ENCODE data around the gene FOXQ1.
A peak's percentile ranks its signal among the peaks of the same experiment; 100 is the strongest.

The FOXQ1 gene

DNA sequence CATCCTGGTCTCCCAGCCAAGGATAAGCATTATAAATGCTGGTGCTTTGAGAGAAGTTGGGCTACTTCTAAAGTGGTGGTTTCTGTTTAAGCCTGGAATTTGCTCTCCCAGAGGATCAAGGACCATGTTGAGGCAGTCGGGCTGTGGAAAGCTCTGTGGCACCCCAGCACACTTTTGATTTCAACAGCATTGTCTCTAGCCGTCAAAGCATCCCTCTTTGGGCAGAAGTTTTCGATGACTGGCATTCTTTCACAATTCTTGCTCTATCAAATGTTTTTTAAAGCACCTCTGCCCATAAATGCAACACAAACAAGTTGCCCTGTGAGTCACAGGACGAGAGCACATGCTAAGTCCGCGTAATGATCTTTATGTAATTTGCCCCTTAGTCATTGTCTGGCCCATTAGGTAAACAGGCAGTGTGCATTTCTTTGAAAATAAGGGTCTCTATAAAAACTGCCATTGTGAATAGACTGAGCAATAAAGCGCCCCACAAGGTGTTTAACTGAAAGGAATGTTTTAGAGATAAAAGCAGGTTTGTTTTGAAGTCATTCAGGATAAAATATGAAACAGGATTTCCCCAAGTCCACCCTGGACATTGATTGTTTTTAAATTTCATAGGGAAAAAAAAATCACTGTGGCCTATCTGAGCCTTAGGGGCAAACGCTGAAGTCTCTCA, 44.7 kb upstream of the FOXQ1 start:
- TF ChIP-seq, protein P1, sequence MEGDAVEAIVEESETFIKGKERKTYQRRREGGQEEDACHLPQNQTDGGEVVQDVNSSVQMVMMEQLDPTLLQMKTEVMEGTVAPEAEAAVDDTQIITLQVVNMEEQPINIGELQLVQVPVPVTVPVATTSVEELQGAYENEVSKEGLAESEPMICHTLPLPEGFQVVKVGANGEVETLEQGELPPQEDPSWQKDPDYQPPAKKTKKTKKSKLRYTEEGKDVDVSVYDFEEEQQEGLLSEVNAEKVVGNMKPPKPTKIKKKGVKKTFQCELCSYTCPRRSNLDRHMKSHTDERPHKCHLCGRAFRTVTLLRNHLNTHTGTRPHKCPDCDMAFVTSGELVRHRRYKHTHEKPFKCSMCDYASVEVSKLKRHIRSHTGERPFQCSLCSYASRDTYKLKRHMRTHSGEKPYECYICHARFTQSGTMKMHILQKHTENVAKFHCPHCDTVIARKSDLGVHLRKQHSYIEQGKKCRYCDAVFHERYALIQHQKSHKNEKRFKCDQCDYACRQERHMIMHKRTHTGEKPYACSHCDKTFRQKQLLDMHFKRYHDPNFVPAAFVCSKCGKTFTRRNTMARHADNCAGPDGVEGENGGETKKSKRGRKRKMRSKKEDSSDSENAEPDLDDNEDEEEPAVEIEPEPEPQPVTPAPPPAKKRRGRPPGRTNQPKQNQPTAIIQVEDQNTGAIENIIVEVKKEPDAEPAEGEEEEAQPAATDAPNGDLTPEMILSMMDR (conservative IDR thresholded peaks at IDR 0.05; ENCODE audit: control insufficient read depth, insufficient read depth, low read depth, low read length) = no peak
- peak; percentile 36 for DNase-seq (ENCODE audit: low read depth)
- no peak overlapping the region for H3K4me3 ChIP-seq (ENCODE audit: control insufficient read depth, low read depth, low read length)

DNA sequence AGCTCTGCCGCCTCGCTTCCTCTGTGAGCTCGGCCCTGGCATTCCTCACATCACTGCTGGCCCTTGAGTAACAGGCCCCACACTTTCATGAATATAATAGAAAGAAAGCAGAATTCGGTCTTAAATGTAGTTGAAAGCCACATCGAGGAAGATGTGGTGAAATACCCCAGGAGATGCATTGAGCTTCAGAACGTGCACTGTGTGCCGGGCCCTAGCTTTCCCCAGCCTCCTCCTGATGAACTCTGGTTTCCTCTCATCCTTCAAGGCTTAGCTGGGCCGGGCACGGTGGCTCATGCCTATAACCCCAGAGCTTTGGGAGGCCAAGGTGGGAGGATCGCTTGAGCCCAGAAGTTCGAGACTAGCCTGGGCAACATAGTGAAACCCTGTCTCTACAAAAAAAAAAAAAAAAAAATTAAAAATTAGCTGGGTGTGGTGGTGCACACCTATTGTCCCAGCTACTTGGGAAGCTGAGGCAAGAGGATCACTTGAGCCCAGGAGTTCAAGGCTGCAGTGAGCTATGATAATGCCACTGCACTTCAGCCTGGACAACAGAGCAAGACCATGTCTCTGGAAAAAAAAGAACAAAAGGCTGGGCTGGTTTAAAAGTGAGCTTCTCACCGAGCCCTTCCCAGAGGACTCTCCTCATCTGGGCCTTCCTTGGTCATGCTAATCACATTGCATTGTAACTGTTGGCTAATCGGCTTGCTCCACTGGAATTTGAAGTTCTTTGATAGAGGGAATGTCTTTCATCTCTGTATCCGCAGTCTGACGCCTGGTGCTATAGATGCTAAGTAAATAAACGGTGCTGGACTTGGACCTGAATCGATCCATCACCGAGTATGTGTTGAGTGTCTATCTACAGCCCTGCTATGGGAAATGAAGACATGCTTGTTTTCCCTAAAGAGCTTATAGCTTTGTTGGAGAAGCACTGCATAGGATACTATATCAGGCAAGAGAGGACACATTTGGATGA, 43.8 kb upstream of the FOXQ1 start:
- TF ChIP-seq, protein P1 (conservative IDR thresholded peaks at IDR 0.05; ENCODE audit: control insufficient read depth, insufficient read depth, low read depth, low read length) = no peak
- DNase-seq (ENCODE audit: low read depth) = no peak
- no peak overlapping the region for H3K4me3 ChIP-seq (ENCODE audit: control insufficient read depth, low read depth, low read length)

DNA sequence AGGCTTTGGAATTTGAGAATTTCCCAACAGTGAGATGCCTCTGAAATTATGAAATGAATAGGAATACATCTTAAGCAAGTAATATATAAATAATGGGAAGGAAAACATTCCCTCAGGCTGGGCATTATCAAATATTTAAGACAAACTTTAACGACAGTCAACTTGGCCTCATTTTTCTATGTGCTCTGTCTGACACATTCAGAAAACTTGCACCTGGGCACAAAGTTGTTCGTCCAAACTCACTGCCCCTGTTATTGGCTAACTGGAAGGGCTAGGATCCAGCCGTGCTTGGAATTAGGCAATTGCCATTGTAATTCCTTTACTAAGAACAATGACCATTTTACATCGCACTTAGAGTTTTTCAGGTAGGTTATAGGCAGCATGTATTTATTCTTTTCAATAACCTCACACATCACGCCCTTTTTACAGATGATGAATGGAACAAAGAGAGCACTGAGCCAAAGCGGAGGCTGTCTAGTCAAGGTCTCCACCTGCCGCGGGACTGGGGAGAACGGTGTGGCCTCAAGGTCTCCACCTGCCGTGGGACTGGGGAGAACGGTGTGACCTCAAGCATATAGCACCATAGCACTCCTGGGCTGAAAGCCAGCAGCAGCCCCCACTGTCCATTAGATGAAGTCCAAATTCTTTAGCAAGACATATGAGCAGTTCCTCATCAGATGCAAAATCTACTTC, 40.7 kb upstream of the FOXQ1 start:
- H3K4me3 ChIP-seq (ENCODE audit: control insufficient read depth, low read depth, low read length) = no peak overlapping the region
- DNase-seq (ENCODE audit: low read depth) = no peak
- TF ChIP-seq, protein P1 (conservative IDR thresholded peaks at IDR 0.05; ENCODE audit: control insufficient read depth, insufficient read depth, low read depth, low read length) = no peak

DNA sequence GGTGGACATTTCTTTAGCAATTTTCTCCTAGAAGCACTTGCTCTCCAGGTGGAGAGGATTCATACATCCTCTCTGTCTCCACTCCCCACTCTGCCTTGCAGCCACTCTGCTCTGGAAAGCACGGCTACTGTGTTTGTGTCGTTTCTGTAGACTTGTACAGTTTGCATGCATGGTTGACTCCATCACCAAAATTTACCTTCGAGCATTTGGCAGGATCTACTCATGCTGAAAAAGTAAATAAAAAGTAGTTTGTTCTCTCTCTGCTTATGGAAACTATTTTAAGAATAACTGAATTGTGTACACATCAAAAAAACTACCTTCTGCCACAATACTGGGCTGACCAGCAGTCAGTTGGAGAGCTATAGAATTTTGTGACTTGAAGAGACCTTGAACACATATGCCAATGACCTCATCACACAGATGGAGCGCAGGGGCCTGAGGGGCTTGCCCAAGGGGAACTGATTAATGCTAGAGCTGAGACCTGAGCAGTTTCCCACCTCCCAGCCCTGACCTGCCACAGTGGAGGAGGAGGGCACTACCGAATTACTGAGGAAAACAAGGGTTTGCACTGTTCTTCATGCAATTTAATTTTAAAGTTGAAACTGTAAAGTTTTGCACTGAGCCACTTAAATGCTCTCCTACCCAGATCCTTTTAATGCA, 33.7 kb upstream of the FOXQ1 start:
- TF ChIP-seq, protein P1 (conservative IDR thresholded peaks at IDR 0.05; ENCODE audit: control insufficient read depth, insufficient read depth, low read depth, low read length) = no peak
- DNase-seq (ENCODE audit: low read depth) = no peak
- no peak overlapping the region for H3K4me3 ChIP-seq (ENCODE audit: control insufficient read depth, low read depth, low read length)

DNA sequence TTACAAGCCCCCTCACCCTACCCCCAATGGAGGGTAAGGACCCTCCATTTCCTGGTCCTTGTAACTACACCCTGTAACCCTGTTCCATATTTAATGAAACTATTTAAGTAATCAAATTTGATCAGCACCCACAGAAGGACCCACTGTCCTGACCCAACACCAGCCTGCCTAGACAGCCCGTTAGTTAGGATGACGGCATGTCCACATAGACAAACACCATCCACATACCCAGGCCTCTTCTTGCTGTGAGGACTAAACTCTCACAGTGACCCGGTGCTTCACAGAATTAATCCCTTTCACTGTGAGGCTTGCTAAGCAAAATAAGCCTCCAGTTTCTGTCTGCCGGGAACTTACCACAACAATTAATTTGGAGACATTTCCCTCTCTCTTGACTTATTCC, 32.8 kb upstream of the FOXQ1 start:
- no peak overlapping the region for H3K4me3 ChIP-seq (ENCODE audit: control insufficient read depth, low read depth, low read length)
- DNase-seq (ENCODE audit: low read depth) = no peak
- TF ChIP-seq, protein P1 (conservative IDR thresholded peaks at IDR 0.05; ENCODE audit: control insufficient read depth, insufficient read depth, low read depth, low read length) = no peak

DNA sequence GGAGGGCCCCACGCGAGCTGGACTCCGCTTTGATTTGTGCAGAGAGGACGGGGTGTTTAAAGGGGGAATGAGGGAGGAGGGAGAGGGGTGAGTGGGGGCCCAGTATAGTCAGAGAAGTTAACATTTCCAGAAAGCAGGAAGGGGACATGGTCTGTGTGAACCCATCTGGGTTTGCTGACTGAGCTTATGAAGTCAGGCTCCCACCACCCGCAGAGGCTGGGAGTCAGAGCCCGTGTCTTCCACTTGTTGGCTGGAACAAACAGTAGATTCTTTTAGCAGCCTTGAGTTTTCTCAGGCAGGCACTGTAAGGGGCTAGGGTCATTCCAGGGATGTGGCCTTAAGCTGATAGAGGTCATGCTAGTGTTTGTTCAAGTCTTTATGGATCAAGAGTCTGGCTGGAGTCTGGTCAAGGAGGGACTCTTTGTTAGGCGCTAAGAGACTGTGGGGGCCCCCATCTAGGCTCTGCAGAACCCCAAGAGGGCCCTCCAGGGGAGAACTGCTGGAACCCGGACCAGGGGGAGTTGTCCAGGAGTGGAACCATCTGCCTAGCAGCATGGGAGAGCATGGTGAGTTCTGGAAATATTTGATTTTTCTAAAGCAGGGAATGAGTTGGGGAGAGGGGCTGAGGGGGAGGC, 31.1 kb upstream of the FOXQ1 start:
- DNase-seq (ENCODE audit: low read depth) = no peak
- TF ChIP-seq, protein P1 (conservative IDR thresholded peaks at IDR 0.05; ENCODE audit: control insufficient read depth, insufficient read depth, low read depth, low read length) = no peak
- no peak overlapping the region for H3K4me3 ChIP-seq (ENCODE audit: control insufficient read depth, low read depth, low read length)
